Smooth muscle cell (in vitro differentiated cells): ENCODE data around the gene RNFT2. TPM values are rescaled to one million over a fixed set of nuclear protein-coding genes. Genes with fewer than 3 reads are reported as not detected.

Experiments used
- DNase-seq: peaks from one replicate; lab custom pipeline; 2025; ENCODE audit not compliant: unreplicated experiment; lab: John Stamatoyannopoulos, UW
- H2AFZ ChIP-seq: fragments of 200-600 bp; sonication (generic); 2 replicates; pipeline ENCODE4 v1.6.0; 2016; ENCODE audit warnings: antibody characterized with exemption, low read depth, mild to moderate bottlenecking
- H3F3A ChIP-seq: fragments of 200-600 bp; sonication (generic); 2 replicates; pipeline ENCODE4 v1.6.0; 2017; ENCODE audit warnings: antibody characterized with exemption, low read depth
- H3K27ac ChIP-seq: fragments of 200-600 bp; sonication (generic); 2 replicates; pipeline ENCODE4 v1.5.1; 2016; ENCODE audit warnings: low read depth, mild to moderate bottlenecking
- H3K27me3 ChIP-seq: fragments of 200-600 bp; sonication (generic); 2 replicates; pipeline ENCODE4 v1.6.1; 2016; ENCODE audit warnings: low read depth, mild to moderate bottlenecking
- H3K36me3 ChIP-seq: fragments of 200-600 bp; sonication (generic); 2 replicates; pipeline ENCODE4 v1.5.1; 2016; ENCODE audit warnings: low read depth
- H3K4me1 ChIP-seq: fragments of 200-600 bp; sonication (generic); 2 replicates; pipeline ENCODE4 v1.5.1; 2016; ENCODE audit warnings: low read depth
- H3K4me2 ChIP-seq: fragments of 200-600 bp; sonication (generic); 2 replicates; pipeline ENCODE4 v1.6.0; 2016; ENCODE audit warnings: mild to moderate bottlenecking
- H3K4me3 ChIP-seq: fragments of 200-600 bp; sonication (generic); 2 replicates; pipeline ENCODE4 v1.5.1; 2016; ENCODE audit warnings: mild to moderate bottlenecking
- H3K79me2 ChIP-seq: fragments of 200-600 bp; sonication (generic); 2 replicates; pipeline ENCODE4 v1.6.0; 2016; ENCODE audit warnings: low read depth, mild to moderate bottlenecking
- H3K9ac ChIP-seq: fragments of 200-600 bp; sonication (generic); 2 replicates; pipeline ENCODE4 v1.6.0; 2016; ENCODE audit warnings: low read depth
- H3K9me3 ChIP-seq: fragments of 200-600 bp; sonication (generic); replicated peaks from 2 replicates; pipeline ENCODE4 v1.5.1; 2016; ENCODE audit warnings: low read depth
- H4K20me1 ChIP-seq: fragments of 200-600 bp; sonication (generic); 2 replicates; pipeline ENCODE4 v1.6.0; 2016; ENCODE audit warnings: low read depth
- CTCF ChIP-seq: fragments of 200-600 bp; sonication (generic); IDR thresholded peaks from 2 replicates; pipeline ENCODE4 v1.5.1; 2017; ENCODE audit warnings: borderline replicate concordance, mild to moderate bottlenecking, antibody characterized with exemption; ENCODE audit not compliant: insufficient read depth, poor library complexity, severe bottlenecking
- WGBS: methylation state at CpG from one replicate; pipeline ENCODE4 v1.1.7; 2016; ENCODE audit warnings: low lambda C conversion rate; 5-methylcytosine and 5-hydroxymethylcytosine counted together
- polyA plus RNA-seq: library from polyadenylated mRNA; unstranded; fragments of >200 nt; fragmentation: Nextera tagmentation; extraction: Ambion mirVana; gene quantifications from 2 replicates; pipeline ENCODE4 v1.2.1, GENCODE V29; 2016
- total RNA-seq: library from RNA; depleted of rRNA; stranded (reverse); fragments of >200 nt; gene quantifications from 2 replicates; pipeline ENCODE4 v1.2.3, GENCODE V29; 2014

Gene RNFT2
- total and polyA plus RNA-seq, 2 experiments from 2014 or later, result 2.0 to 2.4 TPM

DNA sequence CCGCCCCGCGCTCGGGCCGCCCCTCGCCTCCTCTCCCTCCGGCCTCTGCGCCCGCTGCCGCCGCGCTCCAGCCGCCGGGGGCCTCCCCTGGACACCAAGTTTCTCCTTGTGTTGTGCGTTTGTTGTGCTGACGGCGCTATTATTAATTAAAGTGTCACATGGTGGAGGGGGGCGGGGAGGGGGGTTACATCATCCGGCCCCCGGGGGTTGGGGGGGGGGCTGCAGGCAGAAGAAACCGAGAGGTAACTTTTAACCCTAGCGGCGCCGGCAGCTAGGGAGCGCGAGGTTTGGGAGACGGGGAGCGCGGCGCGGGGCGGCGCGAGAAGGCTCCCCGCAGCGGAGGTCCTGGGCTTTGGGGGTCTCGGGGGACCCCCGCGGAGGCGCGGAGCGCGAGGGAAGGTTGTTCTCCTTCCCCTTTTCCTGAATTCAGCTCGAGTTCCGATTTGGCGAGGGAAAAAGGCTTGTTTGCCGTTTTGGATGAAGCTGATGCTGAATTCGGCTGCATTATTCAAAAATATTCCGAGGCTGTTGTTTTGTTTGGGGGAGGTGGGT lies 143.3 kb downstream of the RNFT2 start, which contains the start of gene HRK:
Gene HRK, minus strand, starts transcription at position 117 of the 552 bp plus-strand sequence. CDS start 134 bp downstream, outside the sequence.
- Histone ChIP-seq H3K4me1 (peaks cover 27% of the 10 kb centered on the region), H3K27me3 (peaks cover 87% of the 10 kb centered on the region), H3K9ac (no peak within 1 kb of the TSS), H4K20me1 (no peaks in the 10 kb centered on the region), H2AFZ (no peak within 1 kb of the TSS), H3K79me2 (no peaks in the 10 kb centered on the region), H3K27ac (no peak within 1 kb of the TSS), H3K4me3 (peak within 1 kb of the TSS; percentile 35), H3K36me3 (no peaks in the 10 kb centered on the region), H3K9me3 (no peaks in the 10 kb centered on the region), H3K4me2 (peak within 1 kb of the TSS; percentile 76), H3F3A (no peaks in the 10 kb centered on the region)
- no peak for TF ChIP-seq CTCF
- DNase-seq, result no peak
- 1% methylated on average over 43 of the region's 49 CpGs for WGBS

- no peak overlapping the region for H3K4me3 ChIP-seq
- H4K20me1 ChIP-seq, result no peaks in the 10 kb centered on the region
- H3K36me3 ChIP-seq, result no peaks in the 10 kb centered on the region
- TF ChIP-seq CTCF, result no peak
- H3K27me3 ChIP-seq, result peaks cover 82% of the 10 kb centered on the region
- no peak overlapping the region for H2AFZ ChIP-seq
- no peak overlapping the region for H3K4me2 ChIP-seq
- 7% methylated on average over 29 of the region's 29 CpGs for WGBS
- no peaks in the 10 kb centered on the region for H3K9me3 ChIP-seq
- no peak overlapping the region for H3K9ac ChIP-seq
- DNase-seq, result no peak
- H3K79me2 ChIP-seq, result no peaks in the 10 kb centered on the region
- no peak overlapping the region for H3K27ac ChIP-seq
- H3K4me1 ChIP-seq, result peaks cover 27% of the 10 kb centered on the region
- H3F3A ChIP-seq, result no peaks in the 10 kb centered on the region
Observed at GRCh38 chr12:116881877-116882507, 143.9 kb downstream of the RNFT2 start.

DNA sequence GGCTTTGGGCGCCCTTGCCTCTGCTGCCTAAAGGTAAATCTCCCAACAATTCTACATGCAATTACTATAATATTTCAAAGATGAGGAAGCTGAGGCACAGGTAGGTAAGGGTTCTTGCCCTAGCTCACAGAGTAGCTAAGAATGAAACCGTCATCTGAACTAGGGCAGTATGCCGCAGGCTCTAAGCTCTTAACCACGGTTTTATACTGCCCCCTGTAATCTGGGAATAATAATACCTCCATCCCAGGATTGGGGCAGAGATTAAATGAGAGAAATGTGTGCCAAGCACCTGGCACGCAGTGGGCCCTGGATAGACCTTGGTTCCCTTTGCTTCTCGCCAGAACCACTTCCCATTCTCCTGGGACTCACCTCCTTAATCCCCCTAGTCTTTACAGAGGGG lies 144.6 kb downstream of the RNFT2 start:
- H3K9ac ChIP-seq, result no peak overlapping the region
- no peak overlapping the region for H3K27ac ChIP-seq
- H3K36me3 ChIP-seq, result no peaks in the 10 kb centered on the region
- H3K4me1 ChIP-seq, result peaks cover 27% of the 10 kb centered on the region
- WGBS, result 29% methylated on average over 6 of the region's 6 CpGs
- peak; percentile 11 for TF ChIP-seq CTCF
- H3K4me2 ChIP-seq, result no peak overlapping the region
- H3F3A ChIP-seq, result no peaks in the 10 kb centered on the region
- H4K20me1 ChIP-seq, result no peaks in the 10 kb centered on the region
- no peaks in the 10 kb centered on the region for H3K79me2 ChIP-seq
- H3K4me3 ChIP-seq, result no peak overlapping the region
- no peaks in the 10 kb centered on the region for H3K9me3 ChIP-seq
- no peak for DNase-seq
- H3K27me3 ChIP-seq, result peaks cover 82% of the 10 kb centered on the region
- H2AFZ ChIP-seq, result no peak overlapping the region

DNA sequence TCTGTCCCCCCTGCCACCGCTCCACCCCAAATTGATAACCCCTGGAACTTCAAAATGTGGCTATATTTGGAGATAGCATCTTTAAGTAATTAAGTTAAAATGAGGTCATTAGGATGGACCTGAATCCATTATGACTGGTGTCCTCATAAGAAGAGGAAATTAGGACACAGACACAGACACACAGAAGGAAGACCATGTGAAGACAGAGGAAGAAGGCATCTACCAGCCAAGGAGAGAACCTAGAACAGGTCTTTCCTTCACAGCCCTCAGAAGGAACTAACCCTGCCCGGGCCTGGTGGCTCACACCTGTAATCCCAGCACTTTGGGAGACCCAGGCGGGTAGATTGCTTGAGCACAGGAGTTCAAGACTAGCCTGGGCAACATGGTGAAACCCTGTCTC lies 146.8 kb downstream of the RNFT2 start:
- H3K79me2 ChIP-seq, result no peaks in the 10 kb centered on the region
- H3K4me3 ChIP-seq, result no peak overlapping the region
- 94% methylated on average over 3 of the region's 3 CpGs for WGBS
- no peak overlapping the region for H3K27ac ChIP-seq
- no peaks in the 10 kb centered on the region for H3K9me3 ChIP-seq
- H4K20me1 ChIP-seq, result no peaks in the 10 kb centered on the region
- no peak overlapping the region for H3K9ac ChIP-seq
- no peak for TF ChIP-seq CTCF
- no peaks in the 10 kb centered on the region for H3K36me3 ChIP-seq
- no peak for DNase-seq
- no peak overlapping the region for H2AFZ ChIP-seq
- H3F3A ChIP-seq, result no peaks in the 10 kb centered on the region
- H3K4me2 ChIP-seq, result no peak overlapping the region
- H3K27me3 ChIP-seq, result peaks cover 62% of the 10 kb centered on the region
- peaks cover 15% of the 10 kb centered on the region for H3K4me1 ChIP-seq
